SK-N-MC (cell line): ENCODE measurements around the gene KRT25.

Experiments used
- EZH2 ChIP-seq: fragments of 200-600 bp; sonication (generic); IDR thresholded peaks from one replicate; pipeline ENCODE4 v1.6.1; 2017; ENCODE audit warnings: antibody characterized with exemption
- FOXP2 ChIP-seq: optimal IDR thresholded peaks from 2 replicates; pipeline ENCODE3; 2011; ENCODE audit warnings: mild to moderate bottlenecking, moderate library complexity; ENCODE audit not compliant: insufficient read depth; ENCODE audit errors: extremely low read length, control extremely low read depth
- POLR2AphosphoS5 ChIP-seq: IDR thresholded peaks from 2 replicates; pipeline ENCODE4 v1.6.1; 2012; ENCODE audit warnings: mild to moderate bottlenecking, low read depth, low read length, borderline replicate concordance

DNA sequence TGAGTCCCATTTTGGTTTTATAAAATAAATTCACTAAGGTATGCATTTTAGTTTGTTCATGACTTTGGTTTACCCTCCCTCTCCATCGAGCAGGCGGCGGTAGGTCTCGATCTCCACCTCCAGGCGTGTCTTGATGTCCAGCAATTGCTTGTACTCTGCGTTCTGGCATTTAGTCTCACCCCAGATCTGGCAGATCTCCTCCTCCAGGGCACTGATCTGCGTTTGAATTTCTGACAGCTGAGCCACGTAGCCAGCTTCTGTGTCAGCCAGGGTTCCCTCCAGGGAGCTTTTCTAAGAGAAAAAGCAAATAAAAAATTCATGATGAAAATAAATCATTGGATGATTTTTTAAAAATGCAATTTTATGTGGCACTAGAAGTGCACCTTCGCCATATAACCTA is 55.8 kb downstream of the KRT25 start:
- no peak for TF ChIP-seq POLR2AphosphoS5
- TF ChIP-seq EZH2, result no peak
- no peak for TF ChIP-seq FOXP2
